AG04450 (cell line): ENCODE measurements around the gene PRIM1. TPM values are rescaled to one million over a fixed set of nuclear protein-coding genes. Genes with fewer than 3 reads are reported as not detected.
"Not testable (repeated sequence)": the region's sequence is repeated elsewhere in the genome, so short reads cannot be mapped to it uniquely, and the experiment has no call there.

Experiments
- CTCF ChIA-PET: fragments of 300-600, 350-600 bp; formaldehyde crosslinking; extraction: SDS; loops from one replicate; lab custom pipeline; 2022; ENCODE audit warnings: antibody characterized with exemption, inconsistent platforms; lab: Charles Lee
- POLR2A ChIA-PET: fragments of 350-600 bp; formaldehyde crosslinking; extraction: SDS; loops from one replicate; lab custom pipeline; 2021; ENCODE audit warnings: antibody characterized with exemption, inconsistent platforms; lab: Yijun Ruan, JAX
- DNase-seq: peaks from one replicate; pipeline ENCODE4 v3.0.0-alpha.2; 2011; ENCODE audit warnings: low read depth, low spot score
- H3K27ac ChIP-seq: one replicate; pipeline ENCODE4 v1.5.1; 2012; ENCODE audit warnings: low read depth, low read length, control low read depth
- H3K27me3 ChIP-seq: one replicate; pipeline ENCODE4 v1.6.0; 2012; ENCODE audit warnings: low read length; ENCODE audit not compliant: control insufficient read depth, insufficient read depth
- H3K4me3 ChIP-seq: 2 replicates; pipeline ENCODE4 v1.5.1; 2011; ENCODE audit warnings: mild to moderate bottlenecking, low read depth, low read length, control low read depth
- H3K9me3 ChIP-seq: 2 replicates; pipeline ENCODE4 v1.5.1; 2012; ENCODE audit warnings: low read length; ENCODE audit not compliant: control insufficient read depth, insufficient read depth
- polyA plus RNA-seq: library from polyadenylated mRNA; depleted of rRNA; stranded (reverse); fragments of >200 nt; gene quantifications from 2 replicates; pipeline ENCODE4 v1.2.3, GENCODE V29; 2011
- TF ChIP-seq, protein P1 (sequence below): IDR thresholded peaks from 2 replicates; pipeline ENCODE4 v1.5.1; 2011; ENCODE audit warnings: low read depth, low read length, control low read depth, inconsistent platforms

The PRIM1 gene
- polyA plus RNA-seq, 1 experiment, result 6.2 TPM

DNA sequence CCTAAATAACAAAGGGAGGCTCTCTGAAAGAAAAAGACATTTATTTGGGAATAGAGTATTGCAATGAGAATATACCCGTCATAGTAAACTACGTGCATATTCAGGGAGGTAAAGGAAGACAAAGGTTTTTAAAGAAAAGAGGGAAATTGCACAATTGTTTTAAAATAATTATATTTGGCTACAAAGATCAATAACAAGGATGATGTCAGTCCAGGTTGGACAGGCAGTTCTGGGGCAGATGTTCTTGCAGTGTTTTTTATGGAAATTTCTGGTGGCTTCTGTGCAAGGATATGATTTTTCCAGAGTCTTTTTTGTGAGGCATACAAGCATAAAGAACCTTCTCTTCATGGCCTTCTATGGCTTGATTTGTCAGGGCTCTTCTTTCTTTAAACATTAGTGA, 40.6 kb upstream of the PRIM1 start:
- POLR2A ChIA-PET, result no interaction called here
- DNase-seq, result no peak
- Histone ChIP-seq H3K4me3 (no peak overlapping the region), H3K27me3 (peaks cover 6% of the 10 kb centered on the region), H3K27ac (no peak overlapping the region), H3K9me3 (no peaks in the 10 kb centered on the region; the same call in 1 of the 2 replicates)
- CTCF ChIA-PET, result no interaction called here
- TF ChIP-seq, protein P1, sequence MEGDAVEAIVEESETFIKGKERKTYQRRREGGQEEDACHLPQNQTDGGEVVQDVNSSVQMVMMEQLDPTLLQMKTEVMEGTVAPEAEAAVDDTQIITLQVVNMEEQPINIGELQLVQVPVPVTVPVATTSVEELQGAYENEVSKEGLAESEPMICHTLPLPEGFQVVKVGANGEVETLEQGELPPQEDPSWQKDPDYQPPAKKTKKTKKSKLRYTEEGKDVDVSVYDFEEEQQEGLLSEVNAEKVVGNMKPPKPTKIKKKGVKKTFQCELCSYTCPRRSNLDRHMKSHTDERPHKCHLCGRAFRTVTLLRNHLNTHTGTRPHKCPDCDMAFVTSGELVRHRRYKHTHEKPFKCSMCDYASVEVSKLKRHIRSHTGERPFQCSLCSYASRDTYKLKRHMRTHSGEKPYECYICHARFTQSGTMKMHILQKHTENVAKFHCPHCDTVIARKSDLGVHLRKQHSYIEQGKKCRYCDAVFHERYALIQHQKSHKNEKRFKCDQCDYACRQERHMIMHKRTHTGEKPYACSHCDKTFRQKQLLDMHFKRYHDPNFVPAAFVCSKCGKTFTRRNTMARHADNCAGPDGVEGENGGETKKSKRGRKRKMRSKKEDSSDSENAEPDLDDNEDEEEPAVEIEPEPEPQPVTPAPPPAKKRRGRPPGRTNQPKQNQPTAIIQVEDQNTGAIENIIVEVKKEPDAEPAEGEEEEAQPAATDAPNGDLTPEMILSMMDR, result no peak

DNA sequence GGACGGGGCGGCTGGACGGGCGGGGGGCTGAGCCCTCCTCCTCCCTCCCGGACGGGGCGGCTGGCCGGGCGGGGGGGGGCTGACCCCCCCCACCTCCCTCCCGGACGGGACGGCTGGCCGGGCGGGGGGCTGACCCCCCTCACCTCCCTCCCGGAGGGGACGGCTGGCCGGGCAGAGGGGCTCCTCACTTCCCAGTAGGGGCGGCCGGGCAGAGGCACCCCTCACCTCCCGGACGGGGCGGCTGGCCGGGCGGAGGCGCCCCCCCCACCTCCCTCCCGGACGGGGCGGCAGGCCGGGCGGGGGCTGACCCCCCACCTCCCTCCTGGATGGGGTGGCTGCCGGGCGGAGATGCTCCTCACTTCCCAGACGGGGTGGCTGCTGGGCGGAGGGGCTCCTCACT, 37.3 kb upstream of the PRIM1 start:
- CTCF ChIA-PET, H3K9me3 ChIP-seq, H3K27ac ChIP-seq, H3K4me3 ChIP-seq, H3K27me3 ChIP-seq, DNase-seq, POLR2A ChIA-PET: not testable (repeated sequence)

- Histone ChIP-seq H3K27ac (no peak overlapping the region), H3K27me3 (peaks cover 6% of the 10 kb centered on the region), H3K9me3 (no peaks in the 10 kb centered on the region; the same call in 1 of the 2 replicates), H3K4me3 (no peak overlapping the region)
- ChIA-PET CTCF (no interaction called here), POLR2A (no interaction called here)
- no peak for DNase-seq
- TF ChIP-seq, protein P1, result no peak
Measured at GRCh38 chr12:56787498-56787897, 35.4 kb upstream of the PRIM1 start.

- ChIA-PET CTCF (no interaction called here), POLR2A (no interaction called here)
- TF ChIP-seq, protein P1, result no peak
- Histone ChIP-seq H3K27ac (no peak overlapping the region), H3K9me3 (no peaks in the 10 kb centered on the region; the same call in 1 of the 2 replicates), H3K27me3 (no peaks in the 10 kb centered on the region), H3K4me3 (no peak overlapping the region)
- DNase-seq, result no peak
Measured at GRCh38 chr12:56785874-56786273, 33.8 kb upstream of the PRIM1 start.

- POLR2A ChIA-PET, result no interaction called here
- Histone ChIP-seq H3K27me3 (no peaks in the 10 kb centered on the region), H3K27ac (no peak overlapping the region), H3K9me3 (no peaks in the 10 kb centered on the region; the same call in 1 of the 2 replicates), H3K4me3 (no peak overlapping the region)
- CTCF ChIA-PET, result no interaction called here
- DNase-seq, result no peak
- TF ChIP-seq, protein P1, result no peak
Measured at GRCh38 chr12:56785141-56785865, 33.2 kb upstream of the PRIM1 start.
